ENCODE data around the gene CACNA1B.
A peak's percentile ranks its signal among the peaks of the same experiment; 100 is the strongest.

CACNA1B gene

GRCh38 chr9:137969685-137970084, 92.1 kb downstream of the CACNA1B start:
- no peak for DNase-seq

GRCh38 chr9:137970098-137970497, 92.5 kb downstream of the CACNA1B start:
- DNase-seq, result no peak

GRCh38 chr9:137970686-137971476, 93.3 kb downstream of the CACNA1B start:
- DNase-seq, result no peak

GRCh38 chr9:137971477-137972138, 94.0 kb downstream of the CACNA1B start:
- no peak for DNase-seq

GRCh38 chr9:137972355-137972987, 94.9 kb downstream of the CACNA1B start:
- DNase-seq, result no peak

- DNase-seq, result no peak
Measured at GRCh38 chr9:137972988-137973470, 95.4 kb downstream of the CACNA1B start.

GRCh38 chr9:137973829-137974416, 96.3 kb downstream of the CACNA1B start:
- no peak for DNase-seq

- DNase-seq, result no peak
Measured at GRCh38 chr9:137974746-137975526, 97.4 kb downstream of the CACNA1B start.

GRCh38 chr9:137975527-137975913, 97.9 kb downstream of the CACNA1B start:
- DNase-seq, result no peak

GRCh38 chr9:137975936-137976565, 98.5 kb downstream of the CACNA1B start:
- no peak for DNase-seq

- DNase-seq, result no peak
Measured at GRCh38 chr9:137977571-137978261, 100.1 kb downstream of the CACNA1B start.

- no peak for DNase-seq
Measured at GRCh38 chr9:137978262-137978714, 100.7 kb downstream of the CACNA1B start.

- DNase-seq, result peak; percentile 40
Measured at GRCh38 chr9:137982200-137982599, 104.6 kb downstream of the CACNA1B start.

- no peak for DNase-seq
Measured at GRCh38 chr9:137984005-137984404, 106.4 kb downstream of the CACNA1B start.

- DNase-seq, result no peak
Measured at GRCh38 chr9:137984520-137985257, 107.1 kb downstream of the CACNA1B start.

- no peak for DNase-seq
Measured at GRCh38 chr9:137985637-137986071, 108.1 kb downstream of the CACNA1B start.

GRCh38 chr9:137986268-137987099, 108.9 kb downstream of the CACNA1B start:
- no peak for DNase-seq

- DNase-seq, result no peak
Measured at GRCh38 chr9:137987244-137988030, 109.9 kb downstream of the CACNA1B start.

- no peak for DNase-seq
Measured at GRCh38 chr9:137988051-137988450, 110.5 kb downstream of the CACNA1B start.
